ENCODE results near the gene TYMS.
A peak's percentile ranks its signal among the peaks of the same experiment; 100 is the strongest.

The TYMS gene

GRCh38 chr18:712401-713134 is 55.1 kb downstream of the TYMS start, which contains the start of gene ENOSF1:
Gene ENOSF1 (minus strand): TSS chr18:712630. CDS start chr18:712587, 43 bp downstream.
- DNase-seq (ENCODE audit: low read depth): no peak

DNA sequence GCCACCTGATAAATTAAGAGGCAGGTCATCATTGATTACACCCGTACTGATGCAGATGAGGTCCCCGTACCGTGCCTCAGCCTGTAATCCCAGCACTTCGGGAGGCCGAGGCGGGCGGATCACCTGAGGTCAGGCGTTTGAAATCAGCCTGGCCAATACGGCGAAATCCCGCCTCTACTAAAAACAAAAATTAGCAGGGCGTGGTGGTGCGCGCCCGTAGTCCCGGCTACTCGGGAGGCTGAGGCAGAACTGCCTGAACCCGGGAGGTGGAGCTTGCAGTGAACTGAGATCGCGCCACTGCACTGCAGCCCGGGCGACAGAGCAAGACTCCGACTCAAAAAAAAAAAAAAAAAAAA is 55.7 kb downstream of the TYMS start:
- DNase-seq (ENCODE audit: low read depth): no peak

- DNase-seq (ENCODE audit: low read depth): peak; percentile 55
Measured at GRCh38 chr18:715626-716025, 58.2 kb downstream of the TYMS start.

DNA sequence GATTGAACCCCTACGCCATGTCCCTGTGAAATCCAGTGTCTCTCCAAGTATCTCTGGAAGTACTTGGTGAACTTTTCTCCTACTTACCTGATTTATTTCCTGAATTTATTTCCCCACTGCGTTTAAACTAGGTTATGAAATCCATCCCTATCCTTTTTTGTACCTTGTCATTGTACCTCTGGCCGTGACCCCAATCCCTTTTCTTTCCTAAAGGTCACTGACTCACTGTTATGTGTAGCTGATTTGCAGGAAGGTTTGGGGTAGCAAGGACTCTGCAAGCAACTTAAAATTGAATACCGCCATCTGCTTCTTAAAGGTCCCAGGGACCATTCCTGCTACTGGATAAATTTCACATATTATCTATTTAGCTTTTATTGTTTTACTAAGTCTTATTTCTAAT is 59.5 kb downstream of the TYMS start:
- no peak for DNase-seq (ENCODE audit: low read depth)
